Measurements from ENCODE around the gene KANSL1.

Gene KANSL1

DNA sequence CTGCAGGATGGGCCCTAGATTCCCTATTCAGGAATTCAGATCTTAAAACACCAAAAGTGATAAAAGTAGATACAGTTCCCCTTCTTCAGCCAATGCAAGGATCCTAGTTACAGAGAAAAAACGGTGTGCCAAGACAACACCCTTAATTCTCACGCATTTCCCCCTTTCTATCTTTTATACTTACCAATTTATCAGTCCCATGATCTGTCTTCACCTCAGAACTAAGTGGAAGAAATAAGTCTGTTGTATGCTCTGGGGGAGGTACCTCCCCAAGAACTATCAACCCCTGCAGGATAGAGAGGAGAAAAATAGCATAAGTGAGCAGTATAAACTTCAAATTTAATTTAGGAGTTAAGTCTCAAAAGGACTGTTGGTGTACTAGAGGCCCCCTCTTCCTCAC is 111.0 kb downstream of the KANSL1 start:
- H3K4me3 ChIP-seq (ENCODE audit: low read length): no peak overlapping the region
- TF ChIP-seq ZNF274 (IDR thresholded peaks at IDR 0.05; ENCODE audit: low read depth, low read length): no peak

DNA sequence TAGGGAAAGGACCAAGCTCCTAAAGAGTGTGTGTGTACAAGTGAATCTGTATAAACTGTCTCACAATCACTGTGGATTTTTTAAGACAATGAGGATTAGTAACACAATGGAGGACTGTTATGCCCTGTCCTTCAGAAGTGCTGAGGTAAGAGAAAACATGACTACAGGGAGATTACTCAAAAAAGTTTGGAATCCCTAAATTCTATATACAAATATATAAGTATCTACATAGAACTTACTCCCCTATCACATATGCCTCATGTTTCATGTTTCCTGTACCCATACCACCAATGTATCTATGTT is 112.3 kb downstream of the KANSL1 start:
- H3K4me3 ChIP-seq (ENCODE audit: low read length): no peak overlapping the region
- TF ChIP-seq ZNF274 (IDR thresholded peaks at IDR 0.05; ENCODE audit: low read depth, low read length): no peak

DNA sequence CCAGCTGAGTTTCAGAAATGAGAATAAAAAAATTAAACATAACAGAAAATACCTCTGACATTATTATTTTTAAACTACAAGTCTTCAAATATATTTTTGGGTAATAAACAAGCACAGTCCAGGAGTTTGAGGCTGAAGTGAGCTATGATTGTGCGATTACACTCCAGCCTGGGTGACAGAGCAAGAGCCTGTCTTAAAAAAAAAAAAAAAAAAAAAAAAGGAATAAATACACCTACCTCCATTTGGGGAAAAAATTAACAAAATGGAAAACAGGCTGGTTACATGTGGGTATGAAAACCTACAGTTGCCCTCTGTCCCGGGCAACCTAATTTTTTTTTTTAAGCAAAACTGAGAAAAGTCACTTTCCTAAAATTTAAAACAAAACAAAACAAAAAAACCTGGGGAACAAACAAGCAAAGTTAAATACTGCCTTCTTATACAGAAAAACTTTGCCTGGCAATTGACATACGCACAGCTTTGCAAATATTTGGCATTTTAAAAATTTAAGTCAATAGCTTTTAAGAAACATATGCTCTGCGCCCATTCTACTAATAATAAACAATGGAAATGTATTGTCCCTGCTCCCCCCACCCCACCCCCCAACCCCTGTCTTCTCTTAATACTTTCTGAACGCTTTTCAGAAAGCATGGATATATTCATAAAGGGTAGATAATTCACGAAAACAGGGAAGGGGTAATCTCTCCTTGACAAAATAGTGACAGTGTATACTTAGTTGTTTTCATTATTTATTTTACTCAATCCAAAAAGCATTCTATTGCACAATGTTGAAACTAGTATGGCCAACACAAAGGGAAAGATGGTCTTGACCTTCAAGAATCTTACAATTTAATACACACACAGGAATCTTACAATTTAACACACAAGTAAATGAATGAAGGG is 112.9 kb downstream of the KANSL1 start:
- no peak for TF ChIP-seq ZNF274 (IDR thresholded peaks at IDR 0.05; ENCODE audit: low read depth, low read length)
- H3K4me3 ChIP-seq (ENCODE audit: low read length): no peak overlapping the region

DNA sequence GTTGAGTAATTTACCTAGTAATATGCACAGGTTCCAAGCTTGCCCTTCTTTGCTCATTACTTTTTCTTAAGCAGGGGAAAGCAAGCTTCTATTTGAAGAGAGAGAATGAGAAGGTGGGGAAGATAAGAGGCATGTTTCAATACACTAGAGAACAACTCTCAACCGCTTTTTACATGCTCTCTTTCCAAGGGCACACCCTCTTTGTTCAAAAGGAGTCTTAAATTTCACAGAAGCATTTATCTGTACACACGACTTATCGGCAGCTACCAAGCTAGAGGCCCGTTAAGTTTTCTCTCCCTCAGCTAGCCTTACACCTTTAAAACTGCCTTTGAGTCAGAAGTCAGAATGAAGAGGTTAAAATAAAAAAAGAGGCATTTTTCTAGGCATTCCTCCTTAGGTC is 114.6 kb downstream of the KANSL1 start:
- no peak for TF ChIP-seq ZNF274 (IDR thresholded peaks at IDR 0.05; ENCODE audit: low read depth, low read length)
- H3K4me3 ChIP-seq (ENCODE audit: low read length): no peak overlapping the region

DNA sequence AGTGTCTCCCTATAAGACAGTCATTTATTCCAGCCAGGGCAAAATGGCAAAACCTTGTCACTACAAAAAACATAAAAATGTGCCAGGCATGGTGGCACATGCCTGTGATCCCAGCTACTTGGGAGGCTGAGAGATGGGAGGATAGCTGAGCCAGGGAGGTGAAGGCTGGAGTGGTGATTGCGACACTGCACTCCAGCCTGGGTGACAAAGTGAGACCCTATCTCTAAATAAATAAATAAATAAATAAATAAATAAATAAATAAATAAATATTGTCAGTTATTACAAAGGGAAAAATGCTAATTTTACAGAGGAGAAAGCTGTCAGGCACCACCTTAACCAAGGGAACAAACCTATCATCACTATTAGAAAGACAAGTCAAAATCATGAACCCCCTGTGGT is 118.7 kb downstream of the KANSL1 start:
- no peak overlapping the region for H3K4me3 ChIP-seq (ENCODE audit: low read length)
- TF ChIP-seq ZNF274 (IDR thresholded peaks at IDR 0.05; ENCODE audit: low read depth, low read length): no peak

DNA sequence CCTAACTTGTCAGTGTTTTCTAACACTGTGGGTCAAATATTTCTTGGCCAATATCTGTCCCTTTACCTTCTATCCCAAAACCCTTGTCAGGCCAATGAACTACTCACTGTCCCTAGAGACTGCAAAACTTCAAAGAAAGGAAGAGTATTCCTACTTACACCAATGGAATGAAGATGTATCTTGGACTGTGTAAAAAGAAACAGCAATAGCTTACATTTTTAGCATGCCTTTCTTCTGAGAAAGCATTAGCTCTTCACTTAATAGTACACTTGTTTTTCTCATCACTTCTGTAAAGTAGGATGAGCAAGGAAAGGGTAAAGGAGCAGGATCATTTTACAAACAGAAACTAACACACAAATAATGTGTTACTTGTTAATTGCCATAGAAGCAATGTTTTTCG is 120.2 kb downstream of the KANSL1 start:
- no peak overlapping the region for H3K4me3 ChIP-seq (ENCODE audit: low read length)
- no peak for TF ChIP-seq ZNF274 (IDR thresholded peaks at IDR 0.05; ENCODE audit: low read depth, low read length)

DNA sequence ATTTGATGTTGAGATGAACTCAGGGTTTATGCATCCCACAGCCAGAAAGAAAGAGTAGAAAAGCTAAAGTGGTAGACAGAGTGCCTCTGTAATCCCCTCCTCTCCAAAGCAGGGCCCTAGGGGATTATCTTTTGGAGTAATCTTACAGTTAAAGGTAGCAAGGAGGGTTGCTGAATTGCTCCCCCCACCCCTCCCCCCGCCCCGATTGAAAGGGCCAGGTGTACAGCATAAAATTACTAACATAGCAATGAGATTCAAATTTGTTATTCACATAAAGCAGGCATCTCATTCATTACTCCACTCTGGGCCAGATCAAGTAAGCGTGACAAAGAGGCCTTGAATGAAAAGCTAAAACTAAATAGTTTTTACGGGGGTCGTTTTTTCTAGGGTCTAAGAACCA is 121.4 kb downstream of the KANSL1 start:
- no peak overlapping the region for H3K4me3 ChIP-seq (ENCODE audit: low read length)

DNA sequence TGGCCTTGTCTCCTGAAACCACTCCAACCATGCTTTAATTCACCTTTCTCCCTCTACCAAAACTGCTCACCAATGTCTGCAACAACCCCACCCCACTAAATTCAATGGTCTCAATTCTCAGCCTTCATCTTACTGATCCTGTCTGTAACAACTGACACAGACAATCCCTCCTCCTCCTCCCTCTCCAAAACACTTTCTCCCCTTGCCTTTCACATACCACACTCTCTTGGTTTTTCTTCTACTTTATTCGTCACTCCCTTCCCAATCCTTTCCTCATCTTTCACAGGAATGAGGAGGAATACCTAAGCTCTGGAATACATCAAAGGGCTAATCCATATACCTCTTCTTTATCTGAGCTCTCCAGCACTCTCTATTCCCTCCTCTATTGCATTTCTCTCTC is 128.8 kb downstream of the KANSL1 start:
- H3K4me3 ChIP-seq (ENCODE audit: low read length): no peak overlapping the region
- TF ChIP-seq ZNF274 (IDR thresholded peaks at IDR 0.05; ENCODE audit: low read depth, low read length): no peak

More for the DNA sequence above, 121.4 kb downstream of the KANSL1 start:
- TF ChIP-seq ZNF274 (IDR thresholded peaks at IDR 0.05; ENCODE audit: low read depth, low read length): no peak

DNA sequence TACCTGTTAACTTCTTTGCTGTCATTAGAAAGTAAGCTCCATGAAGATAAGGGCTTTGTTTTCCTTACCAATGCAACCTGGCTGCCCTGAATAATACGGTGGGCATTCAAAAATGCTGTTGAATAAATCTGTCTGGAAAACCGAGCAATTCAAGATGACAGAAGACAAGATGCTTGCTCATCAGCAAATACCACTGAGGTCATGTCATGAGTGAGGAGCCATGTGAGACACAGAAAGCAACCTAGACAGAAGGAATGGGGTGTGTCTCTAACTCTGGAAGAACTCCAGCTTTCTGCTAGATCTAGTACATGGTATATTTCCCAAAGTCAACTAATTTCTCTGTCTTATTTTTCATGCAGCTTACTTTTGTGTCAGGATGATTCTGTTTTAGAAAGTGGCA is 130.0 kb downstream of the KANSL1 start:
- no peak overlapping the region for H3K4me3 ChIP-seq (ENCODE audit: low read length)
- no peak for TF ChIP-seq ZNF274 (IDR thresholded peaks at IDR 0.05; ENCODE audit: low read depth, low read length)

DNA sequence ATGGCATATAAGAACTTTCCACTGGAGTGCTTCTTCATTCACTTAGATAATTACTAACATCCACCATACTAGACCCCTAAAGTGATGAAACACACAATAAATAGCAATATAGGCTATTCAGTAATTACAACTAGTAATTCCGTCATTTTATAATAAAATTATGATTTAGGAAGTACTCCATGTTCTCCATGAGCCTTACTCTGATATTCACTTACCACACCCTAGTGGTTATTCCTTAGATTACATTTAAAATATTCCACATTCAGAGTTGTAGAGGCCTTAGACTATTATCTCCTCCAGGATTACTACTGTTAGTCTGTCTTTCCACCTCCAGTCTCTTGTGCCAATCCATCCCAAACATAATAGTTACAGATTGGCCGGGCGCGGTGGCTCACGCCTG is 131.8 kb downstream of the KANSL1 start:
- H3K4me3 ChIP-seq (ENCODE audit: low read length): no peak overlapping the region
- TF ChIP-seq ZNF274 (IDR thresholded peaks at IDR 0.05; ENCODE audit: low read depth, low read length): no peak

DNA sequence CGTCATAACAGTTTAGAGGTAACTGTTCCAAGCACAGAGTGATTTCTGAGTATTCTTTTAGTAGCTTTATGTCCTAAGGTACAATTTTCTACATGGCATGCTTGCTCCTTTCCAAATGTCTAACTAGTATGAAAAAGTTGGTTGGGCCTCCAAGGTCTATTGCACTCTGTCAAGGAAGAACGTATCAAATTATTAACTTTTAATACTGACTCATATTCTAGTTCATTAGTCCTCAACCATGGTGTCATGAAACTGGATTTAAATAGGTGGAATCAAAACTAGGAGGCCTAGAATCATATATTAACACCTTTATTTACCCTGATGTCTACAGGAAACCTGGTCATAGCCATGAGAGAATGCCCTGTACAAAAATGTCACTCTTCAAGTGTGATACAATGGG is 132.8 kb downstream of the KANSL1 start:
- H3K4me3 ChIP-seq (ENCODE audit: low read length): no peak overlapping the region
- no peak for TF ChIP-seq ZNF274 (IDR thresholded peaks at IDR 0.05; ENCODE audit: low read depth, low read length)

DNA sequence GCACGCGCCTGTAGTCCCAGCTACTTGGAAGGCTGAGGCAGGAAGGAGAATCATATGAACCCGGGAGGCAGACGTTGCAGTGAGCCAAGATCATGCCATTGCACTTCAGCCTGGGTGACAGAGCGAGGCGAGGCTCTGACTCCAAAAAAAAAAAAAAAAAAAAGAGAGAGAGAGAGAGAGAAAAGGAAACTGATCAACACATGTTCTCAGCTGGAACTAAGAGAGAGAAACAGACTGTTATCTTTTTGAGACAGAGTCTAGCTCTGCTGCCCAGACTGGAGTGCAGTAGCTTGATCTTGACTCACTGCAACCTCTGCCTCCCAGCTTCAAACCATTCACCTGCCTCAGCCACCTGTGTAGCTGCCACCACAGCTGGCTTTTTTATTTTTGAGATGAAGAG is 133.7 kb downstream of the KANSL1 start:
- TF ChIP-seq ZNF274 (IDR thresholded peaks at IDR 0.05; ENCODE audit: low read depth, low read length): no peak

DNA sequence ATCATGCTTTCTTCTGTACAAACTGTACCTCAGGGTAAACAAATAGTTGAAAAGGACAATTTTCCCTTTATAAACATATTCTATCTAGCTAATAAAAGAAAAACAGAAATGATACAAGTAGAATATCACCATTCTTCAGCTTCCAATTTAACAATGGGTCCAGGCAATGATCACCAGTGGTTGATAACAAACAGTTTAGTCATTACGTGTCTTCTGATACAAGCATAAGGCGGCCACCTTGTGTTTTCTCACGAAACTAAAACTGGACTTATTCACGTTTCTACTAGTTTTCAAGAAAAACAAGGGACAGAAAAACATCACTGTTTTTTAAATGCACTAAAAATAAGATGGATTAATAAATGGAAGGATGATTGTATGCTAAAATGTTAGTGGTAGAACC is 135.9 kb downstream of the KANSL1 start:
- no peak for TF ChIP-seq ZNF274 (IDR thresholded peaks at IDR 0.05; ENCODE audit: low read depth, low read length)

More for the DNA sequence above, 133.7 kb downstream of the KANSL1 start:
- no peak overlapping the region for H3K4me3 ChIP-seq (ENCODE audit: low read length)

DNA sequence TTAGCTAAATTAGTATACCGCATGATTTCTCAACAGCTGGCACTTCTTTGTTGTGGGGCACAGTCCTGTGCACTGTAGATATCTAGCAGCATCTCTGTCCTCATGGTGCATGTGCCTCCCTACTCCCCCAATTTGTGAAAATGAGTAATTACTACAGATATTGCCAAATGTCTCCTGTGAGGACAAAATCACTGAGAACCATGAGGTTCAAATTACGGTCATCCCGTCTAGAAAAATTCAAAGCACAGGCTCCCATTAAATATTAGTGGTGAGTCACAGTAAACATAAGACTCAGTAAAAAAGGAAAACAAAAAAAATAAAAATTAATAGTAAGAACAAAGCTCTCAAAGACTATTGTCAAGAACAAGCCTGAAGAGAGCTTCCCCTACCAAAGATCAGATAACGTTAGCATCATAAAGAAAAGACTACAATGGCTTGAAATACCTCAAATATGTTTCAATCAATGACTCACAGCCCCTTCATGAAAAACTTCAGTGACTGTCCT is 136.4 kb downstream of the KANSL1 start:
- no peak overlapping the region for H3K4me3 ChIP-seq (ENCODE audit: low read length)
- no peak for TF ChIP-seq ZNF274 (IDR thresholded peaks at IDR 0.05; ENCODE audit: low read depth, low read length)

More for the DNA sequence above, 135.9 kb downstream of the KANSL1 start:
- no peak overlapping the region for H3K4me3 ChIP-seq (ENCODE audit: low read length)

DNA sequence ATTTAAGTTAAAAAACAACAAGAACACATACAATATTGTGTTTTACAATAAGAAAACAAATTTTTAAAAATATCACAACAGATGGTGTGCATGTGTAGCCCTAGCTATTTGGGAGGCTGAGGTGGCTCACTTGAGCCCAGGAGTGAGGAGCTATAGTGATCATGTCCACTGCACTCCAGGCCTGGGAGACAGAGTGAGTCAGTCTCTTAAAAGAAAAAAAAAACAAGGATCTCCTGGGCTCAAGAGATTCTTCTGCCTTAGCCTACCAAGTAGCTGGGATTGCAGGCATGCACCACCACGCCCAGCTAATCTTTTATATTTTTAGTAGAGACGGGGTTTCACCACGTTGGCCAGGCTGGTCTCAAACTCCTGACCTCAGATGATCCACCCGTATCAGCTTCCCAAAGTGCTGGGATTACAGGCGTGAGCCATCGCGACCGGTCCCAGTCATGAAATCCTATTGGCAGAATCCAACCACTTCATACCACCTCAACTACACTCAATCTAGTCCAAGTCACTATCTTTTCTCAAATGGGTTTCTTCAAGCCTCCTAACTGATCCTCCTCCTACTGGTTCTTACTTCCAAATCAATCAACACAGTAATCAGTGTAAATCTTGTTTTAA is 139.2 kb downstream of the KANSL1 start:
- H3K4me3 ChIP-seq (ENCODE audit: low read length): no peak overlapping the region
- TF ChIP-seq ZNF274 (IDR thresholded peaks at IDR 0.05; ENCODE audit: low read depth, low read length): no peak

Data from GM08714 (cell line).